H7 (cell line): Measurements from ENCODE around the gene MGAT4A. TPM values are rescaled to one million over a fixed set of nuclear protein-coding genes. Genes with fewer than 3 reads are reported as not detected.
A peak's percentile ranks its signal among the peaks of the same experiment; 100 is the strongest.

Source experiments
- DNase-seq: peaks from one replicate; pipeline ENCODE4 v3.0.0; 2012
- H3K27me3 ChIP-seq: 2 replicates; pipeline ENCODE4 v1.6.0; 2011; ENCODE audit warnings: mild to moderate bottlenecking, low read length; ENCODE audit not compliant: control insufficient read depth, insufficient read depth
- H3K36me3 ChIP-seq: replicated peaks from 2 replicates; pipeline ENCODE4 v1.5.1; 2011; ENCODE audit warnings: low read length; ENCODE audit not compliant: control insufficient read depth, insufficient read depth
- H3K4me3 ChIP-seq: 2 replicates; pipeline ENCODE4 v1.5.1; 2011; ENCODE audit warnings: low read depth, mild to moderate bottlenecking, control low read depth, low read length, moderate library complexity; ENCODE audit not compliant: insufficient read depth
- total RNA-seq: library from RNA; depleted of rRNA; stranded (reverse); fragments of >200 nt; shearing (Covaris generic); gene quantifications from 2 replicates; pipeline ENCODE4 v1.2.3, GENCODE V29; 2014

Gene MGAT4A
- total RNA-seq, 1 experiment from 2014 or later = 2.1 TPM

DNA sequence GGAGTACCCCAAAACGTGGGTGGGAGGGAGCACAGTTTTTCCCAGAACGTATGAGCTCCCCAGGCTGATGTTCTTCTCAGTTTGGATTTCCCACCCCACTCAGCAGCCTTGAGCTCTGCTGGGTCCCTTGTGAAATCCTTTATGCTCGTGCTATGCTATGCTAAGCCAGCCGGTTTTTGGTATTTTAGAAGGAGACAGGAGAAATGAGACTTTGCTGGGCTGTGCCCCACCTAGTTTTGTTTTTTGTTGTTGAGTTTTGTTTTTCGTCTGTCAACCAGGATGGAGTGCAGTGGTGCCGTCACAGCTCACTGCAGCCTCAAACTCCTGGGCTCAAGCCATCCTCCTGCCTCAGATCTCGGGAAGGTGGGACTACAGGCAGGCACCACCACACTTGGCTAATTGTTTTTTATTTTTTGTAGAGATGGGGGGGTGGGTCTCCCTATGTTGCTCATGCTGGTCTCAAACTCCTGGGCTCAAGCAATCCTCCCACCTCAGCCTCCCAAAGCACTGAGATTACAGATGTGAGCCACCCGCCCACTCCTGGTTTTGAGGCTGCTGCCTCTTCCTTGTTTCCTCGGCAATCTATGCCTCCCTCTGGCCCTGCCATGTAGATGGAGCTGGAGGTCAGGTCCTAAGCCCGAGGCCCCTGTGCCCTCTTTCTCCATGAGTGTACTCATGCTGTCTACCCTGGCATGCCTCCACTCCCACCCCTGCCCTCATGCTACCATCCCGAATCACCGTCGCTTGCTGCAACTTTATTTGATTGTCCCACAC, 17.5 kb upstream of the MGAT4A start:
- no peaks in the 10 kb centered on the region for H3K36me3 ChIP-seq
- H3K27me3 ChIP-seq = no peaks in the 10 kb centered on the region
- no peak overlapping the region for H3K4me3 ChIP-seq
- no peak for DNase-seq

DNA sequence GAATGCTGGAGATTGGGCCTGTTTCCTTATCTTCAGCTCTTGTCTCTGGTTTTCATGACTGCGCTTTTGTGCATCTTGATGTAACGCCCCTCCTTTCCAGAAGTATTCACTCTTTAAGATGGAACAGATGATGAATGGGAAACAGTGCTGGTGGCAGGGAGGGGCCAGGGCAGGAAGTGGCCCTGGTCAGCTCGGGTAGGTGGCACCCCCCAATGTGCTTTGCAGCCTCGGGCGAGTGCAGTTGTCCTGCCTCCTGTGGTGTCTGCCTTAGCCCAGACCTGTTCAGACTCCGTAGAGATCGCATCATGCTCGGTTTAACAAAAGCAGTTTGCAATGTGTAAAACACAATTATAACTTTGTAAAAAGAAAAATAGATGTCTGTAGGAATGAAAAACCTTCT, 17.0 kb upstream of the MGAT4A start:
- Histone ChIP-seq H3K36me3 (no peaks in the 10 kb centered on the region), H3K27me3 (no peaks in the 10 kb centered on the region), H3K4me3 (no peak overlapping the region)
- no peak for DNase-seq

DNA sequence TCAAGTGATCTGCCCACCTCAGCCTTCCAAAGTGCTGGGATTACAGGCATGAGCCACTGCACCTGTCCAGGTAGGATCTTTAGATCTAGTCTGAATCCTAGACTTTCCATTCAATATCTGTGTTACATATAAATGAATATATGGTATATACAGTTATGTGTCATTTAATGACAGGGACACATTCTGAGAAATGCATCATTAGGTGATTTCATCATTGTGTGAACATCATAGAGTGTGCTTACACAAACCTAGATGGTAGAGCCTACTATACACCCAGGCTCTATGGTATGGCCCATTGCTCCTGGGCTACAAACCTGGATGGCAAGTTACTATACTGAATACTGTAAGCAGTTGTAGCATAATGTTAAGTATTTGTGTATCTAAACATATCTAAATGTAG, 15.5 kb upstream of the MGAT4A start:
- Histone ChIP-seq H3K36me3 (no peaks in the 10 kb centered on the region), H3K4me3 (no peak overlapping the region), H3K27me3 (no peaks in the 10 kb centered on the region)
- DNase-seq = no peak

DNA sequence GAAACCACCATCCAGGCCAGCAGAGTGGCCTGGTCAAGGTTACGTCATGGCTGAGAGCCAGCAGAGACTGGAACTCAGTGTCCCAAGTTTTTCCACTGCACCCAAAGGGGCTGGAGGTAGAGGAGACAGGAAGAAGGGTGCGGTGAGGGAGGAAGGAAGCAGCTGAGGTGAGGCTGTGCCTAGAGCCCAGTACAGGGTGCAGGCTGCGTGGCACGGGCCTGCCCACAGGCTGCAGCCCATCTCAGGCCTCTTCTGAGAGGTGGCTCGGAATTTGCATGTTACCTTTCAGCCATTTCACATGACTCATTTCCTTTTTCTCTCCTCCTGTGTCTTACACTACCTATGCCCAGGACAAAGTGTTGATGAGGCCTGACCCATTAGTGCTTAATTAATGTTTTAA, 13.7 kb upstream of the MGAT4A start:
- no peak for DNase-seq
- Histone ChIP-seq H3K4me3 (no peak overlapping the region), H3K27me3 (no peaks in the 10 kb centered on the region), H3K36me3 (no peaks in the 10 kb centered on the region)

DNA sequence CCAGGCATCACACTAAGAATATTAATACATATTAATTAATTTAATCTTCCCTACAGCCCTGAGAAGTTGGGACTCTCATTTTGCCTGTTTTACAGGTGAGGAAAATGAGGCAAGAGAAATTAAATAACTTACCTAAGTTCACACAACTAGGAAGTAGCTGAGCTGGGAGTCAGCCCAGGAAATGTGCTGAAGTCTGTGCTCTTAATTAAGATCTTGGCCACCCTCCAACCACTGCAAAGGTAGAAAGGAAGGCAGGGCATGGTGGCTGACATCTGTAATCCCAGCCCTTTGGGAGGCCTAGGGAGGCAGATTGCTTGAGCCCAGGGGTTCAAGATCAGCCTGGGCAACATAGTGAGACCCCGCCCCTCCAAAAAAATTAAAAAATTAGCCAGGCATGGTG, 12.9 kb upstream of the MGAT4A start:
- no peak overlapping the region for H3K4me3 ChIP-seq
- no peaks in the 10 kb centered on the region for H3K27me3 ChIP-seq

DNA sequence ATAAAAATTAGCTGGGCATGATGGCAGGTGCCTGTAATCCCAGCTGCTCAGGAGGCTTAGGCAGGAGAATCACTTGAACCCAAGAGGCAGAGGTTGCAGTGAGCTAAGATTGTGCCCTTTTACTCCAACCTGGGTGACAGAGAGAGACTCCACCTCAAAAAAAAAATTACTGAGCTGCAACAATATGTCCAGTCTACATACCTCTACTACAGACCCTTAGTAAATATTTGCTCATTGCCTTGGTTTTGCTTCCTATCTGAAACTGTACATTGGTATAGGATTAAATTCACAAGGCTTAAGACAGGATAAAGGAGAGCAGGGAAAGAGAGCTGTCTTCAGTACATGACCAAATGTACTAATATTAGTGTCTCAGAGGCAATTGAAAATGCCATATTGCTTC, 8.1 kb upstream of the MGAT4A start:
- DNase-seq = no peak
- Histone ChIP-seq H3K27me3 (peaks cover 6% of the 10 kb centered on the region; the same call in 1 of the 2 replicates), H3K4me3 (no peak overlapping the region), H3K36me3 (no peaks in the 10 kb centered on the region)

More for the DNA sequence above, 12.9 kb upstream of the MGAT4A start:
- no peak for DNase-seq
- H3K36me3 ChIP-seq = no peaks in the 10 kb centered on the region

DNA sequence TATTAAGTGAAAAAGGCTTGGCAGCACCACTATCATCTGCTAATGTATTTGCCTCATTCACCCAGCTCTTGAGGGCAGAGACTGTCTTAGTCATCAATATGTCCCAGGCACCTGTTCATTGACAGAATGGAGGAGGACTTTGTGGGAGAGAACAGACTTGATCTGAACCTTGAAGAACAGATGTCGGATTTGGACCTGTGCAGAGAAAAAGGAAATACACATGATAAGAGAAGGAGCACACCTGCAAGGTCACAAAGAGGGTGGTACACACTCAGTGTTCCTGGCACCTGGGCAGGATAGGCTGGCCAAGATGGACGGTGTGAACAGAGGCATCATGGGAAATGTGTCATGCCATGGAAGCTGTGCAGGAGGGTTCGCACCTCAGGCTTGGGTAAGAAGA, 7.4 kb upstream of the MGAT4A start:
- no peak for DNase-seq

DNA sequence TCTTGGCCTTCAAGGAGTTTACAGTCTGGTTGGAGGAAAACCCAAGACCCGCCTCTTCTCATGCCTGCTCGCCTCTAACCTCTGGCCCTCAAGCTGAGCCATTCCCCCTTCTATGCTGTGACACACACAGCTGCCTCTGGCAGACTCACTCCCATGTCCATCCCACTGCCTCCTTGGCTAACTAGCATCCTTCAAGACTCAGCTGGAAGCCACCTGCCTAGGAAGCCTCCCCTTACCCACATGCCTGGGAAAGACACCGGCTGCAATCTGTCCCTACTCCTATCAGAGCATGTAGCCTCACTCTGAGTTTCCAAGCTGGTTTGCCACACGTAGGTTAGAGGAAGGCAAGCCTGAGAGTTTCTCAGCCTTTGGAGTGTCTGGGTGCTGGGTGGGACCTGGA, 6.9 kb upstream of the MGAT4A start:
- DNase-seq = no peak
- Histone ChIP-seq H3K36me3 (no peaks in the 10 kb centered on the region), H3K27me3 (peaks cover 10% of the 10 kb centered on the region; the same call in 1 of the 2 replicates), H3K4me3 (no peak overlapping the region)

More for the DNA sequence above, 7.4 kb upstream of the MGAT4A start:
- no peaks in the 10 kb centered on the region for H3K36me3 ChIP-seq
- no peak overlapping the region for H3K4me3 ChIP-seq
- H3K27me3 ChIP-seq = peaks cover 8% of the 10 kb centered on the region; the same call in 1 of the 2 replicates

DNA sequence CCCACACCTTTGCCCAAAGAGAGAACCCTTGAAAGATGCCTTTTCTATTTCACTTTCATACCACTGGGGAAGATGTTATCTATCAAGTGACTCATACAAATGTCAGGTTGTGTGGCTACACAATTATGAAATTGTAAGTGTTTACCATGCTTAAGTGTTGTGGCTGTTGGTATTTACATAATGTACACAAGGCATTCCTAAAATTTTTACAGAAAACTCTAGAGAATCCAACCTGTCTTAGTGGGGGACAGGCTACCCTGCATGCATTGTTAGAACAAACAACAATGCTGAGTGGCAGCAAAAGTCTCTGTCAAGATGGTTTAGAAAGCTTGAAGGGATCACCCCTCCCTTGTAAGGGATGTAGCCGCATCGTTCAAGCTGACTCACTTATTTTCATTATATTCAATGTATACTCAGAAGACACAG, 5.5 kb upstream of the MGAT4A start:
- H3K4me3 ChIP-seq = no peak overlapping the region
- DNase-seq = no peak
- H3K36me3 ChIP-seq = no peaks in the 10 kb centered on the region
- peaks cover 20% of the 10 kb centered on the region for H3K27me3 ChIP-seq

DNA sequence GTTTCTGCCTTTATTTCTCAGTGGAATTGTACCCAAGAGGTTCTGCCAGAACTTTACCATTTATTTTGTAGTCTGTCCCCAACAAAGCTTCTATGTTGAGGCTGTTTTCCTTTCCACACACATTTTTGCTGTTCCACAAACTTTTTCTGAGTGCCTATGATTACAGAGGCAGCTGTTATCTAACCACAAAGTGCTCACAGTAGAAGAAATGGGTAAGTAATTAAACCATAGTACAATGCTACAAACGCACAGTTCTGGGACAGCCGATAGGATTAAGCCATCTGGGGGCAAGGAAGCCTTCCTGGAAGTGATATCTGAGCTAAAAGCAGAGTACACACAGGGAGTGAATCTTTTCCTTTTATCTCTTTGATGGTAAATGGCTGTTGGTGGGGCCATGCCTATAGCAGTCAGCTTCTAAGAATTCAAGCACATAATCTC, 3.9 kb upstream of the MGAT4A start:
- no peak overlapping the region for H3K4me3 ChIP-seq
- peaks cover 28% of the 10 kb centered on the region for H3K27me3 ChIP-seq
- H3K36me3 ChIP-seq = no peaks in the 10 kb centered on the region
- no peak for DNase-seq

DNA sequence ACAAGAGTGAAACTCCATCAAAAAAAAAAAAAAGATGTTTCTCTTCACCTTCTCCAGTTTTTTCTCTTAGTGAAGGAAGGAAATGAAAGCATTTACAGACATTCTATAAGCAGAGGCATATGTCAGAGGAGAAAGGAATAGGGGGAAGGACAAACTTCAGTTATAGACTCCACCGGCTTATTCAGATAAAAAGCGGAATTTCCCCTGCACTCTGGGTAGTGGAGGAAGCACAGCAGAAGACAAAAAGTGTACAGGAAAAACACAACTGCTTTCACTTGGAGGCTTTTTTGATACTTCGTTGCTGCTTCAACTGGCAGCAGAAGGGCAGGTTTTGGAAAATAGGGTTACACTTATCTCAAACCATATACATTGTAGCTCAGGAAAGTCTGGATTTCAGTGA, 3.2 kb upstream of the MGAT4A start:
- Histone ChIP-seq H3K27me3 (peaks cover 35% of the 10 kb centered on the region), H3K4me3 (no peak overlapping the region)

DNA sequence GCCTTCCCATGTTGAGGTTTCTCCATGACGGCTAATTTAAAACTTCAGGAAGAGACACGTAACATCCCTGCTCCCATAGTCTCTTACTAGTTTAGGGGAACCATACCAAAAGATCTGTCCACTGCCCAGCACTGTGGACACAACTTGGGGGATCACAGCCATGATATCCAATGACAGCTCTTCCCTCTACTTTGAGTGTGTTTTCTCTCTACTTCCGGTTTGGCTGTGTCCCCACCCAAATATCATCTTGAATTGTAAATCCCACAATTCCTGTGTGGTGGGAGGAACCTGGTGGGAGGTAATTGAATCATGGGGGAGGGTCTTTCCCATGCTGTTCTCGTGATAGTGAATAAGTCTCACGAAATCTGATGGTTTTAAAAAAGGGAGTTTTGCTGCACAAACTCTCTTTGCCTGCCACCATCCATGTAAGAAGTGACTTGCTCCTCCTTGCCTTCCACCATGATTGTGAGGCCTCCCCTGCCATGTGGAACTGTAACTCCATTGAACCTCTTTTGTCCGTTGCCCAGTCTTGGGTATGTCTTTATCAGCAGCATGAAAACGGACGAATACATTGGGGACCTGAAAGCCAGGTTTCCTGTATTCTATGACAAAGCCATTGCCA, 1.6 kb upstream of the MGAT4A start:
- H3K27me3 ChIP-seq = peaks cover 36% of the 10 kb centered on the region
- no peaks in the 10 kb centered on the region for H3K36me3 ChIP-seq
- H3K4me3 ChIP-seq = no peak overlapping the region
- no peak for DNase-seq

More for the DNA sequence above, 3.2 kb upstream of the MGAT4A start:
- DNase-seq = no peak
- no peaks in the 10 kb centered on the region for H3K36me3 ChIP-seq

DNA sequence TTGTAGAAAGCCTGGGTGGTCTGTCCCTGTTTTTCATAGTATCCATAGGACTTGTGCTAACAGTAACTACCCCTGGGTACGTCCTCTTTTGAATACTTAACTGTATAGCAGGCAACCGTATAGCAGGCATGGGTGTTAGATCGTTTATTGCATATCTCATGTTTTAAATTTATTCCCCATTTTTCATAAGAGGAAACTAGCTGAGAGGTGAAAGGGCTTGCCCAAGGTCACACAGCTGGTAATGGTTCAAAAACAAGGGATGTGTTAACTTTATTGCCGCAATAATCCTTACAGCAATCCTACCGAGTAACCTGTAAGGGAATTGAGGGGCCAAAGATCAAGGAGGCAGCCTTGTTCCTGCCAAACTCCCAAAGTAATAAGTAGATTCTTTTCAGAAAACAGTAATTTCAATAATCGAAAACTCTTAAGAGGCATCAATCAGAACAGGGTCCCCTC, 990 bp upstream of the MGAT4A start:
- no peak for DNase-seq
- peak overlapping the region; percentile 60 for H3K4me3 ChIP-seq
- peaks cover 36% of the 10 kb centered on the region for H3K27me3 ChIP-seq
- no peaks in the 10 kb centered on the region for H3K36me3 ChIP-seq

DNA sequence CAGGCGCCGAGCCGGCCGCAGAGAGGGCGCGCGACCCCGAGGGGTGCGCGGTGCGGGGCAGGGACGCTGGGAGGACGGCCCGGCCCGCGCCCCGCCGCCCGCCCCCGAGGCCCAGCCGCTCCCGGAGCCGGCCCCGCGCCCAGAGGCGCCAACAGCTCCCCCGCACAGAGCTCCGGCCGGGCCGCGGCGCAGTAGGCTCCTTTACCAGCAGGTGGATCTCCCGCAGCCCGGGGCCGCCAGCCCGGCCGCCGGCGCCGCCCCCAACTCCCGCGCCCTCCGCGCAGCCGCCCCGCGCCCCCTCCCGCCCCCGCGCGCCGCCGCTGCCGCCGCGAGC, 258 bp downstream of the MGAT4A start:
- H3K36me3 ChIP-seq = no peaks in the 10 kb centered on the region
- peak overlapping the region; percentile 50 for H3K4me3 ChIP-seq
- no peak for DNase-seq
- peaks cover 36% of the 10 kb centered on the region for H3K27me3 ChIP-seq

DNA sequence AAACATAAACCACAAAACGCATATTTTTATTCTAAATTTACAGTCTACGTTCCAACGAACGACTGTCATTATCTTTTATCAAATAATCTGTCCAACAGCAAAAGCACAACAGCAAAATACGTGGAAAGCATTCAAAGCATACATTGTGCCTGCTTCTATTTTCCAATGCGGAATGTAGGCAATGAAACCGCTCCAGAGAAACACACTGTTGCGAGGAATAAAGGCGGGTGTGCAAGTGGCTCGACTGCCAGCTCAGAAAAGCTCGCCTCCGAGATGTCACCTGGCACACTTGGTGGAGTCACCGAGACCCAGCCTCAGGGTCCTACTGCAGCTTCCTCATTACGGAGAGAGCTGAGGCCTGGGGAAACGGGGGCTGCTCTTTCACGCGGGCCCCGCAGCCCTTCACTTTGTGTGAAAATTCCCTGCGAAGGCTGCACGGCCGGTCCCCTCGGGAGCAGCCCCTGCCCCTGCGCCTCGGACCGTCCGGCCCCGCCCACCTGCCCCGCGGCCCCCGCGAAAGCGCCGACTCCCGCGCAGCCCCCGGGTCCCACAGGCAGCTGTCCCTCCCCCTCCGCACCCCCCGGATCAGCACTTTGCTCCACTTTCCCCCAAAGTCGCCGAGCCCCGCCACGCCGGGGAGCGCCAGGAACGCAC, 752 bp downstream of the MGAT4A start:
- H3K4me3 ChIP-seq = peak overlapping the region; percentile 50
- DNase-seq = peak; percentile 80
- no peaks in the 10 kb centered on the region for H3K36me3 ChIP-seq
- H3K27me3 ChIP-seq = peaks cover 36% of the 10 kb centered on the region
